GM12878 (cell line): ENCODE results near the gene CACNG8. TPM values are rescaled to one million over a fixed set of nuclear protein-coding genes. Genes with fewer than 3 reads are reported as not detected.

Experiments
- ATAC-seq: fragments of 200-7000 bp; cut with Tn5 transposase; 3 replicates; pipeline ENCODE4 v1.9.1; 2020; ENCODE audit warnings: mild to moderate bottlenecking, moderate library complexity
- BruUV-seq: library from RNA; stranded (reverse); fragments of 400-500 nt; replicated peaks from 2 replicates; lab custom pipeline; 2021; lab: Mats Ljungman, UMichigan
- CTCF ChIA-PET: fragments of 300-600 bp; sonication (Branson Sonifier 250); formaldehyde crosslinking; extraction: SDS; loops from one replicate; lab custom pipeline; 2021; ENCODE audit warnings: inconsistent platforms; lab: Yijun Ruan, JAX
- POLR2A ChIA-PET: fragments of 350-600 bp; formaldehyde crosslinking; extraction: SDS; loops from one replicate; lab custom pipeline; 2021; ENCODE audit warnings: inconsistent platforms; lab: Charles Lee
- RAD21 ChIA-PET: fragments of 300-600 bp; sonication (Branson Sonifier 250); formaldehyde crosslinking; loops from one replicate; lab custom pipeline; 2023; ENCODE audit warnings: antibody characterized with exemption; ENCODE audit not compliant: unreplicated experiment; lab: Charles Lee
- SMC1A ChIA-PET: fragments of 300-600 bp; sonication (Branson Sonifier 250); formaldehyde crosslinking; loops from one replicate; lab custom pipeline; 2023; ENCODE audit not compliant: unreplicated experiment, uncharacterized antibody; lab: Charles Lee
- DNase-seq: peaks from one replicate; pipeline ENCODE4 v3.0.0-alpha.2; 2011; ENCODE audit warnings: low read depth, low spot score
- FAIRE-seq: peaks from 3 replicates; lab custom pipeline; 2011; peaks lifted over from hg19 to GRCh38; lab: Jason Lieb, UNC
- H2AFZ ChIP-seq: 2 replicates; pipeline ENCODE4 v1.6.0; 2011; ENCODE audit warnings: low read depth, low read length, control low read depth; ENCODE audit not compliant: control insufficient read depth
- H3K27ac ChIP-seq: 2 replicates; pipeline ENCODE4 v1.5.1; 2011; ENCODE audit warnings: control low read depth; ENCODE audit not compliant: control insufficient read depth, insufficient read depth
- H3K27me3 ChIP-seq, 2 experiments: replicated peaks in 1 of 2; 2 replicates each; pipeline versions ENCODE4 v1.6.0 to v1.6.1; 2011; ENCODE audit warnings: low read length in 1 of 2; ENCODE audit not compliant: control insufficient read depth in 2 of 2, insufficient read depth in 2 of 2
- H3K36me3 ChIP-seq, 2 experiments: 2 replicates each; pipeline ENCODE4 v1.5.1; 2011; ENCODE audit warnings: low read length in 1 of 2; ENCODE audit not compliant: control insufficient read depth in 2 of 2, insufficient read depth in 2 of 2
- H3K4me1 ChIP-seq: 2 replicates; pipeline ENCODE4 v1.6.1; 2011; ENCODE audit warnings: mild to moderate bottlenecking, low read length, moderate library complexity, mixed read lengths; ENCODE audit not compliant: control insufficient read depth, insufficient read depth
- H3K4me2 ChIP-seq: 2 replicates; pipeline ENCODE4 v1.6.0; 2011; ENCODE audit warnings: control low read depth; ENCODE audit not compliant: control insufficient read depth, insufficient read depth
- H3K4me3 ChIP-seq: fragments of 200-600 bp; sonication (generic); 2 replicates; pipeline ENCODE4 v1.5.1; 2016
- H3K79me2 ChIP-seq: 2 replicates; pipeline ENCODE4 v1.6.0; 2011; ENCODE audit warnings: low read length; ENCODE audit not compliant: control insufficient read depth, insufficient read depth
- H3K9ac ChIP-seq: 2 replicates; pipeline ENCODE4 v1.8.0; 2011; ENCODE audit warnings: low read length, control low read depth, mixed read lengths; ENCODE audit not compliant: control insufficient read depth, insufficient read depth
- H3K9me3 ChIP-seq: replicated peaks from 3 replicates; pipeline ENCODE4 v1.5.1; 2011; ENCODE audit warnings: mild to moderate bottlenecking, low read length; ENCODE audit not compliant: control insufficient read depth, insufficient read depth
- H4K20me1 ChIP-seq: 2 replicates; pipeline ENCODE4 v1.6.0; 2011; ENCODE audit not compliant: control insufficient read depth, insufficient read depth
- ATF7 ChIP-seq: fragments of 450-650 bp; IDR thresholded peaks from 2 replicates; pipeline ENCODE4 v1.6.1; 2016; ENCODE audit warnings: low read depth, mild to moderate bottlenecking
- EZH2 ChIP-seq: IDR thresholded peaks from 2 replicates; pipeline ENCODE4 v1.6.1; 2012; ENCODE audit warnings: low read depth, mild to moderate bottlenecking, control low read depth, inconsistent platforms, low read length, borderline replicate concordance; ENCODE audit not compliant: control insufficient read depth
- HDAC6 ChIP-seq: fragments of 200-600 bp; sonication (generic); IDR thresholded peaks from one replicate; pipeline ENCODE4 v1.8.0; 2017; ENCODE audit warnings: antibody characterized with exemption; ENCODE audit not compliant: unreplicated experiment
- KLF5 ChIP-seq: fragments of 450-650 bp; IDR thresholded peaks from 2 replicates; pipeline ENCODE4 v1.6.1; 2014; ENCODE audit warnings: mild to moderate bottlenecking; ENCODE audit not compliant: partially characterized antibody
- MEF2A ChIP-seq: IDR thresholded peaks from 2 replicates; pipeline ENCODE4 v1.6.1; 2011; ENCODE audit warnings: low read depth, mild to moderate bottlenecking, low read length, moderate library complexity; ENCODE audit not compliant: insufficient read depth
- MEF2B ChIP-seq: fragments of 450-650 bp; IDR thresholded peaks from 2 replicates; pipeline ENCODE4 v1.6.1; 2018; ENCODE audit warnings: mild to moderate bottlenecking, moderate library complexity; ENCODE audit not compliant: partially characterized antibody, poor library complexity, severe bottlenecking
- MTA3 ChIP-seq: IDR thresholded peaks from 2 replicates; pipeline ENCODE4 v1.6.1; 2012; ENCODE audit warnings: low read length, inconsistent platforms, borderline replicate concordance
- NRF1 ChIP-seq: conservative IDR thresholded peaks from 2 replicates; pipeline ENCODE4 v1.6.1; 2011; ENCODE audit warnings: mild to moderate bottlenecking, low read depth, low read length, improper control_type of control experiment
- STAT3 ChIP-seq: IDR thresholded peaks from 2 replicates; pipeline ENCODE4 v1.6.1; 2011; ENCODE audit warnings: low read depth, low read length, improper control_type of control experiment
- ZNF207 ChIP-seq: fragments of 450-650 bp; IDR thresholded peaks from 2 replicates; pipeline ENCODE4 v1.6.1; 2014; ENCODE audit warnings: antibody characterized with exemption, mild to moderate bottlenecking, borderline replicate concordance
- ZNF384 ChIP-seq: IDR thresholded peaks from 2 replicates; pipeline ENCODE4 v1.6.1; 2012; ENCODE audit warnings: low read depth, mild to moderate bottlenecking, low read length, improper control_type of control experiment, borderline replicate concordance
- ZNF622 ChIP-seq: fragments of 450-650 bp; IDR thresholded peaks from 2 replicates; pipeline ENCODE4 v1.6.1; 2017; ENCODE audit warnings: mild to moderate bottlenecking, inconsistent platforms
- WGBS: methylation state at CpG from one replicate; pipeline ENCODE4 v1.1.6; 2016; ENCODE audit warnings: low lambda C conversion rate; ENCODE audit not compliant: insufficient replicate concordance, insufficient coverage; ENCODE audit errors: missing lambda C conversion rate; 5-methylcytosine and 5-hydroxymethylcytosine counted together
- in situ Hi-C: fragments of 300-500 bp; cut with MboI; formaldehyde crosslinking; loops from 9 replicates; pipeline ENCODE4 v1.14.3; 2018; ENCODE audit warnings: mixed read lengths
- intact Hi-C: fragments of 100-400 bp; cut with micrococcal nuclease; formaldehyde crosslinking; loops from one replicate; pipeline ENCODE4 v1.14.2; 2022; ENCODE audit not compliant: unreplicated experiment
- polyA plus RNA-seq, 11 experiments: library from polyadenylated mRNA; depleted of rRNA in 4 of 11; unstranded in 6 of 11; stranded (reverse) in 5 of 11; fragments of >200 nt; fragmentation: Nextera tagmentation in 4 of 11; fragmentation: Illumina TruSeq in 1 of 11; extraction: Ambion mirVana in 4 of 11; extraction: Trizol in 1 of 11; gene quantifications; 1 replicate in 1 of 11; 2 replicates in 10 of 11; pipeline versions ENCODE4 v1.2.1 to v1.2.3, GENCODE V29; 2011 to 2016; ENCODE audit warnings: inconsistent platforms in 2 of 11, missing spikeins in 2 of 11, low read depth in 1 of 11
- total RNA-seq, 4 experiments: library from RNA; depleted of rRNA in 3 of 4; stranded (reverse); fragments of >200 nt in 3 of 4; fragmentation: Illumina TruSeq in 1 of 4; extraction: Trizol in 1 of 4; gene quantifications; 2 replicates each; pipeline versions ENCODE4 v1.2.1 to v1.2.3, GENCODE V29; 2013 to 2021
- TF ChIP-seq, protein P1 (sequence below): IDR thresholded peaks from 2 replicates; pipeline ENCODE4 v1.6.1; 2012; ENCODE audit warnings: low read depth, low read length, improper control_type of control experiment
- TF ChIP-seq, protein P2 (sequence below): fragments of 450-650 bp; IDR thresholded peaks from 2 replicates; pipeline ENCODE4 v1.6.1; 2018; ENCODE audit warnings: mild to moderate bottlenecking, low read depth, moderate library complexity; ENCODE audit not compliant: partially characterized antibody

The CACNG8 gene
- total and polyA plus RNA-seq, 10 of the 15 experiments (the other 5 are each of a cell fraction or from before 2014, with no cell fraction given) = not detected

DNA sequence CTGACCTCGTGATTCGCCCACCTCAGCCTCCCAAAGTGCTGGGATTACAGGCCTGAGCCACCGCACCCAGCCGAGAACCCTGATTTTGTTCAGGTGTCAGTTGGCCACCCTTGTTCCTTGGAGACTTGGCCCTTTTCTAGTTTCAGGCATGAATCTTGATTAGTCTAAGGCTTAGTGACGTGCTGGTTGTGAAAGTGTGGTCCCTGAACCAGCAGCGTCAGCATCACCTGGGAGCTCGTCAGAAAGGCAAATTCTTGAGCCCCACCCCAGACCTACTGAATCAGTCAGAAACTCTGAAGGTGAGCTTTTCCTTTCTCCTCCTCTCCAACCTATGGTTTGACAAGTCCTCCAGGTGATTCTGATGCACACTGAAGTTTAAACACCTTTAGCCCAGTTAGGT, 63.9 kb downstream of the CACNG8 start:
- ChIA-PET CTCF (no interaction called here), RAD21 (no interaction called here), SMC1A (no interaction called here), POLR2A (interaction anchor here (0.6 kb wide), 1 partner anchor 1597 kb away, joined by 8 read pairs; no protein-coding TSS in a partner anchor)
- Histone ChIP-seq H3K27ac (no peak overlapping the region), H3K27me3 (no peaks in the 10 kb centered on the region), H3K4me1 (no peaks in the 10 kb centered on the region), H4K20me1 (no peaks in the 10 kb centered on the region), H2AFZ (no peak overlapping the region), H3K4me2 (no peak overlapping the region), H3K36me3 (no peaks in the 10 kb centered on the region), H3K9ac (no peak overlapping the region), H3K9me3 (no peaks in the 10 kb centered on the region; the same call in 2 of the 3 replicates), H3K4me3 (no peak overlapping the region), H3K79me2 (no peaks in the 10 kb centered on the region)
- no TSS peak for BruUV-seq
- 34% methylated on average over 7 of the region's 7 CpGs for WGBS
- intact Hi-C loops (loop anchor here (10.0 kb wide), 1 partner anchor 602 kb away; no protein-coding TSS in a partner anchor), in situ Hi-C loops (loop anchor here (10.0 kb wide), 2 partner anchors 602 to 832 kb away; partner anchors contain the start of gene ZNF665)
- TF ChIP-seq ZNF207 = no peak
- TF ChIP-seq, protein P1, sequence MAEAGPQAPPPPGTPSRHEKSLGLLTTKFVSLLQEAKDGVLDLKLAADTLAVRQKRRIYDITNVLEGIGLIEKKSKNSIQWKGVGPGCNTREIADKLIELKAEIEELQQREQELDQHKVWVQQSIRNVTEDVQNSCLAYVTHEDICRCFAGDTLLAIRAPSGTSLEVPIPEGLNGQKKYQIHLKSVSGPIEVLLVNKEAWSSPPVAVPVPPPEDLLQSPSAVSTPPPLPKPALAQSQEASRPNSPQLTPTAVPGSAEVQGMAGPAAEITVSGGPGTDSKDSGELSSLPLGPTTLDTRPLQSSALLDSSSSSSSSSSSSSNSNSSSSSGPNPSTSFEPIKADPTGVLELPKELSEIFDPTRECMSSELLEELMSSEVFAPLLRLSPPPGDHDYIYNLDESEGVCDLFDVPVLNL = no peak
- no peak for TF ChIP-seq STAT3
- no peak for TF ChIP-seq MEF2A
- no peak for TF ChIP-seq KLF5
- no peak for TF ChIP-seq NRF1
- FAIRE-seq (no peak), DNase-seq (no peak), ATAC-seq (no peak)

DNA sequence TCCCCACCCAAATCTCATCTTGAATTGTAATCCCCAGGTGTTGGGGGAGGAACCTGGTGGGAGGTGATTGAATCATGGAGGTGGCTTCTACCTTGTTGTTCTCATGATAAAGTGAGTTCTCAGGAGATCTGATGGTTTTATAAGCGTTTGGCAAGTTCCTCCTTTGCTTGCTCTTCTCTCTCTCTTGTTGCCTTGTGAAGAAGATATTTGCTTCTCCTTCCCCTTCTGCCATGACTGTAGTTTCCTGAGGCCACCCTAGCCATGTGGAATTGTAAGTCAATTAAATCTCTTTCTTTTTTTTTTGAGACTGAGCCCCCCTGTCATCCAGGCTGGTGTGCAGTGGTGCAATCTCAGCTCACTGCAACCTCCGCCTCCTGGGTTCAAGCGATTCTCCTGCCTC, 66.6 kb downstream of the CACNG8 start:
- RAD21 ChIA-PET = no interaction called here
- no TSS peak for BruUV-seq
- no peak for FAIRE-seq
- Histone ChIP-seq H3K27me3 (no peaks in the 10 kb centered on the region), H3K4me3 (no peak overlapping the region), H3K79me2 (no peaks in the 10 kb centered on the region), H3K4me1 (no peaks in the 10 kb centered on the region), H3K9me3 (no peaks in the 10 kb centered on the region; the same call in 2 of the 3 replicates), H3K4me2 (no peak overlapping the region), H4K20me1 (no peaks in the 10 kb centered on the region), H2AFZ (no peak overlapping the region), H3K36me3 (no peaks in the 10 kb centered on the region), H3K9ac (no peak overlapping the region), H3K27ac (no peak overlapping the region)
- CTCF ChIA-PET = interaction anchor here (1.2 kb wide), 1 partner anchor 604 kb away, joined by 3 read pairs; no protein-coding TSS in a partner anchor
- DNase-seq = no peak
- in situ Hi-C loops (loop anchor here (10.0 kb wide), 2 partner anchors 604 to 834 kb away; partner anchors contain the start of gene ZNF665), intact Hi-C loops (loop anchor here (10.0 kb wide), 1 partner anchor 604 kb away; no protein-coding TSS in a partner anchor)
- ATAC-seq = no peak
- SMC1A ChIA-PET = no interaction called here
- POLR2A ChIA-PET = no interaction called here
- 67% methylated on average over 3 of the region's 3 CpGs for WGBS
- no peak for TF ChIP-seq MTA3
- TF ChIP-seq ZNF384 = no peak
- no peak for TF ChIP-seq ZNF622
- no peak for TF ChIP-seq EZH2
- no peak for TF ChIP-seq HDAC6
- no peak for TF ChIP-seq MEF2B
- no peak for TF ChIP-seq ATF7
- TF ChIP-seq, protein P2, sequence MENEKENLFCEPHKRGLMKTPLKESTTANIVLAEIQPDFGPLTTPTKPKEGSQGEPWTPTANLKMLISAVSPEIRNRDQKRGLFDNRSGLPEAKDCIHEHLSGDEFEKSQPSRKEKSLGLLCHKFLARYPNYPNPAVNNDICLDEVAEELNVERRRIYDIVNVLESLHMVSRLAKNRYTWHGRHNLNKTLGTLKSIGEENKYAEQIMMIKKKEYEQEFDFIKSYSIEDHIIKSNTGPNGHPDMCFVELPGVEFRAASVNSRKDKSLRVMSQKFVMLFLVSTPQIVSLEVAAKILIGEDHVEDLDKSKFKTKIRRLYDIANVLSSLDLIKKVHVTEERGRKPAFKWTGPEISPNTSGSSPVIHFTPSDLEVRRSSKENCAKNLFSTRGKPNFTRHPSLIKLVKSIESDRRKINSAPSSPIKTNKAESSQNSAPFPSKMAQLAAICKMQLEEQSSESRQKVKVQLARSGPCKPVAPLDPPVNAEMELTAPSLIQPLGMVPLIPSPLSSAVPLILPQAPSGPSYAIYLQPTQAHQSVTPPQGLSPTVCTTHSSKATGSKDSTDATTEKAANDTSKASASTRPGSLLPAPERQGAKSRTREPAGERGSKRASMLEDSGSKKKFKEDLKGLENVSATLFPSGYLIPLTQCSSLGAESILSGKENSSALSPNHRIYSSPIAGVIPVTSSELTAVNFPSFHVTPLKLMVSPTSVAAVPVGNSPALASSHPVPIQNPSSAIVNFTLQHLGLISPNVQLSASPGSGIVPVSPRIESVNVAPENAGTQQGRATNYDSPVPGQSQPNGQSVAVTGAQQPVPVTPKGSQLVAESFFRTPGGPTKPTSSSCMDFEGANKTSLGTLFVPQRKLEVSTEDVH = no peak
